K562 (cell line): ENCODE measurements around the gene TTC33. TPM values are rescaled to one million over a fixed set of nuclear protein-coding genes. Genes with fewer than 3 reads are reported as not detected.

Experiments used
- ATAC-seq: fragments of 200-7000 bp; cut with Tn5 transposase; 3 replicates; pipeline ENCODE4 v1.9.1; 2020; ENCODE audit warnings: moderate library complexity
- BruUV-seq: library from RNA; stranded (reverse); fragments of 400-500 nt; replicated peaks from 2 replicates; lab custom pipeline; 2021; lab: Mats Ljungman, UMichigan
- CTCF ChIA-PET: fragments of 300-600 bp; formaldehyde crosslinking; extraction: SDS; loops from one replicate; lab custom pipeline; 2021; ENCODE audit warnings: low intra/inter-chr PET ratio; lab: Yijun Ruan, JAX
- POLR2A ChIA-PET: fragments of 300-600, 350-650 bp; sonication (Branson Sonifier 250); formaldehyde crosslinking; extraction: SDS; loops from one replicate; lab custom pipeline; 2021; ENCODE audit warnings: antibody characterized with exemption, inconsistent platforms; lab: Yijun Ruan, JAX
- DNase-seq, 4 experiments: peaks; one replicate each; pipeline versions ENCODE4 v3.0.0 to v3.0.0-alpha.2; 2011 to 2018; ENCODE audit warnings: low spot score in 3 of 4, mixed read lengths in 3 of 4; ENCODE audit errors: extremely low read depth in 1 of 4
- FAIRE-seq: peaks from 2 replicates; lab custom pipeline; 2011; peaks lifted over from hg19 to GRCh38; lab: Jason Lieb, UNC
- H2AFZ ChIP-seq: 2 replicates; pipeline ENCODE4 v1.6.0; 2011; ENCODE audit warnings: low read depth, low read length, control low read depth, inconsistent platforms
- H3K27ac ChIP-seq: fragments of 200-600 bp; 3 replicates; pipeline ENCODE4 v1.8.0; 2011; ENCODE audit warnings: low read depth, mild to moderate bottlenecking, control low read depth, inconsistent platforms, low read length, moderate library complexity, mixed read lengths; ENCODE audit errors: extremely low read depth
- H3K27me3 ChIP-seq, 2 experiments: fragments of 300-600 bp in 1 of 2; 2 replicates in 1 of 2; 3 replicates in 1 of 2; pipeline versions ENCODE4 v1.6.0 to v1.8.0; 2011; ENCODE audit warnings: inconsistent platforms in 2 of 2, low read length in 2 of 2, mild to moderate bottlenecking in 1 of 2, mixed read lengths in 1 of 2, moderate library complexity in 1 of 2; ENCODE audit not compliant: control insufficient read depth in 2 of 2, insufficient read depth in 2 of 2
- H3K36me3 ChIP-seq: fragments of 300-600 bp; 3 replicates; pipeline ENCODE4 v1.8.0; 2011; ENCODE audit warnings: mild to moderate bottlenecking, low read length, inconsistent platforms; ENCODE audit not compliant: control insufficient read depth, insufficient read depth
- H3K4me1 ChIP-seq, 2 experiments: fragments of 200-600 bp in 1 of 2; replicated peaks in 1 of 2; 2 replicates in 1 of 2; 3 replicates in 1 of 2; pipeline versions ENCODE4 v1.5.1 to v1.8.0; 2011; ENCODE audit warnings: inconsistent platforms in 2 of 2, low read length in 2 of 2, mild to moderate bottlenecking in 1 of 2, mixed read lengths in 1 of 2, moderate library complexity in 1 of 2; ENCODE audit not compliant: control insufficient read depth in 2 of 2, insufficient read depth in 2 of 2
- H3K4me2 ChIP-seq: 2 replicates; pipeline ENCODE4 v1.6.1; 2011; ENCODE audit warnings: low read length, control low read depth, inconsistent platforms, mixed read lengths; ENCODE audit not compliant: insufficient read depth
- H3K4me3 ChIP-seq: fragments of 200-600 bp; sonication (generic), shearing (Covaris generic); 2 replicates; pipeline ENCODE4 v1.5.1; 2016; ENCODE audit warnings: control low read depth, inconsistent platforms
- H3K79me2 ChIP-seq: fragments of 200-600 bp; 3 replicates; pipeline ENCODE4 v1.8.0; 2011; ENCODE audit warnings: low read length, inconsistent platforms; ENCODE audit not compliant: control insufficient read depth, insufficient read depth
- H3K9ac ChIP-seq, 2 experiments: 2 replicates each; pipeline versions ENCODE4 v1.6.0 to v1.6.1; 2011; ENCODE audit warnings: low read depth in 2 of 2, low read length in 2 of 2, control low read depth in 1 of 2, inconsistent platforms in 1 of 2, mild to moderate bottlenecking in 1 of 2, mixed read lengths in 1 of 2; ENCODE audit not compliant: insufficient read depth in 1 of 2
- H3K9me1 ChIP-seq: one replicate; pipeline ENCODE4 v1.6.0; 2011; ENCODE audit warnings: inconsistent platforms, mild to moderate bottlenecking, low read length, moderate library complexity; ENCODE audit not compliant: control insufficient read depth, insufficient read depth
- H3K9me3 ChIP-seq: replicated peaks from 2 replicates; pipeline ENCODE4 v1.5.1; 2011; ENCODE audit warnings: low read depth, low read length, inconsistent platforms; ENCODE audit not compliant: control insufficient read depth, insufficient read depth
- H4K20me1 ChIP-seq: replicated peaks from 2 replicates; pipeline ENCODE4 v1.6.1; 2011; ENCODE audit warnings: low read length, inconsistent platforms, mixed read lengths; ENCODE audit not compliant: control insufficient read depth, insufficient read depth
- CHD1 ChIP-seq: fragments of 200-600 bp; sonication (generic); IDR thresholded peaks from one replicate; pipeline ENCODE4 v1.6.1; 2012; ENCODE audit warnings: mild to moderate bottlenecking, moderate library complexity, low read length, inconsistent platforms
- COPS2 ChIP-seq: fragments of 450-650 bp; conservative IDR thresholded peaks from 2 replicates; pipeline ENCODE4 v1.6.1; 2016; ENCODE audit warnings: mild to moderate bottlenecking, moderate library complexity
- CSDE1 ChIP-seq, 2 experiments: fragments of 450-650 bp; IDR thresholded peaks; 2 replicates each; pipeline ENCODE4 v1.6.1; 2016; ENCODE audit warnings: mild to moderate bottlenecking in 1 of 2
- KLF16 ChIP-seq: IDR thresholded peaks from 2 replicates; pipeline ENCODE4 v1.6.1; 2016; ENCODE audit warnings: antibody characterized with exemption
- MAFF ChIP-seq: IDR thresholded peaks from 2 replicates; pipeline ENCODE4 v1.6.1; 2012; ENCODE audit warnings: low read length, improper control_type of control experiment
- MAFK ChIP-seq: IDR thresholded peaks from 2 replicates; pipeline ENCODE4 v1.6.1; 2011; ENCODE audit warnings: low read length, improper control_type of control experiment
- NCOA1 ChIP-seq: fragments of 450-650 bp; IDR thresholded peaks from 2 replicates; pipeline ENCODE4 v1.6.1; 2016; ENCODE audit warnings: low read depth
- SIN3A ChIP-seq, 2 experiments: fragments of 150-350 bp in 1 of 2; IDR thresholded peaks; 2 replicates each; pipeline ENCODE4 v1.6.1; 2011 to 2016; ENCODE audit warnings: borderline replicate concordance in 2 of 2, low read depth in 2 of 2, low read length in 2 of 2, mild to moderate bottlenecking in 2 of 2, moderate library complexity in 2 of 2; ENCODE audit not compliant: control insufficient read depth in 1 of 2
- SIX5 ChIP-seq, 2 experiments: IDR thresholded peaks; 2 replicates each; pipeline ENCODE4 v1.6.1; 2011; ENCODE audit warnings: low read length in 2 of 2, borderline replicate concordance in 1 of 2, low read depth in 1 of 2, mild to moderate bottlenecking in 1 of 2, moderate library complexity in 1 of 2; ENCODE audit not compliant: insufficient read depth in 1 of 2
- SMARCA5 ChIP-seq: fragments of 450-650 bp; IDR thresholded peaks from 2 replicates; pipeline ENCODE4 v1.6.1; 2016
- TCFL5 ChIP-seq: fragments of 250-450 bp; sonication (Bioruptor Pico); conservative IDR thresholded peaks from 2 replicates; pipeline ENCODE4 v1.6.1; 2021; ENCODE audit warnings: mild to moderate bottlenecking, moderate library complexity, matching md5 sums
- WGBS: fragments of 100-300 bp; shearing (Covaris generic); methylation state at CpG from one replicate; pipeline ENCODE4 v1.1.6; 2016; ENCODE audit warnings: low coverage, mixed read lengths; ENCODE audit not compliant: insufficient coverage; ENCODE audit errors: missing lambda C conversion rate; 5-methylcytosine and 5-hydroxymethylcytosine counted together
- in situ Hi-C: fragments of 300-500 bp; cut with MboI; formaldehyde crosslinking; loops from 4 replicates; pipeline ENCODE4 v1.15.0; 2018; ENCODE audit warnings: inconsistent platforms, mixed read lengths
- intact Hi-C: fragments of 100-400 bp; cut with micrococcal nuclease; formaldehyde crosslinking; loops from 2 replicates; pipeline ENCODE4 v1.14.2; 2022
- polyA plus RNA-seq, 8 experiments: library from polyadenylated mRNA; depleted of rRNA in 4 of 8; stranded (reverse) in 5 of 8; unstranded in 3 of 8; fragments of >200 nt; fragmentation: Nextera tagmentation in 2 of 8; fragmentation: Illumina TruSeq in 1 of 8; extraction: Ambion mirVana in 2 of 8; extraction: Trizol in 1 of 8; gene quantifications; 2 replicates each; pipeline versions ENCODE4 v1.2.1 to v1.2.3, GENCODE V29; 2011 to 2014; ENCODE audit warnings: inconsistent platforms in 1 of 8, missing spikeins in 1 of 8
- total RNA-seq, 7 experiments: library from RNA; depleted of rRNA in 6 of 7; stranded (reverse); fragments of >200 nt in 6 of 7; fragmentation: Illumina TruSeq in 2 of 7; extraction: Trizol in 2 of 7; gene quantifications; 2 replicates each; pipeline versions ENCODE4 v1.2.1 to v1.2.3, GENCODE V29; 2011 to 2021; ENCODE audit warnings: low replicate concordance in 1 of 7
- TF ChIP-seq, protein P1 (sequence below): sonication (generic); formaldehyde crosslinking; IDR thresholded peaks from 2 replicates; pipeline ENCODE4 v1.8.1; 2023; ENCODE audit warnings: missing genetic modification reagents, mild to moderate bottlenecking, borderline replicate concordance
- TF ChIP-seq, protein P2 (sequence below): sonication (generic); formaldehyde crosslinking; IDR thresholded peaks from 2 replicates; pipeline ENCODE4 v1.8.1; 2022; ENCODE audit warnings: missing genetic modification reagents
- TF ChIP-seq, protein P3 (sequence below): fragments of 450-650 bp; formaldehyde crosslinking; IDR thresholded peaks from 2 replicates; pipeline ENCODE4 v1.4.0; 2020; ENCODE audit warnings: mild to moderate bottlenecking, moderate library complexity

Gene TTC33
- total and polyA plus RNA-seq, 9 of the 15 experiments (the other 6 are each of a cell fraction or from before 2014, with no cell fraction given) = 11.5 to 24.9 (median 21.1) TPM

DNA sequence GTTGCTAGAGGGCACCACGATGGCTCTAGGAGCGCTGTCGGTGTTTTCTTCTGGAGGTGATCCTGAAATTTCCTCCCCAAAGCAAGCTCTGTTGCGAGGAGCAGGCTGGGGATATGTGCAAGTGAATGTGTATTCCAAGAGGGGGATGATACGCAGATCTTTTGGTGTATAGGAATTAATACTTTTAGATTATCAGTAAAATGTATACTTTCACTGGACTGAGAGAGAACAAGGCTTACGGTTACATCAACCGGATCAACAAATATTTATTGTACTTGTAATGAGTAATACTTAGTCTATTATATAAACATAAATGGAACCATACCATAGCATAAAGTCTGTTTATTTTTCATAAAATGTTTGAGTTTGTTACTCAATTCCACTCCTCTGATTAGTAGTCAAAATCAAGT, 43.0 kb upstream of the TTC33 start:
- ATAC-seq = peak; percentile 57
- peak overlapping the region; percentile 84 for H3K4me2 ChIP-seq
- H2AFZ ChIP-seq = peak overlapping the region; percentile 92
- peak overlapping the region; percentile 70 for H3K27ac ChIP-seq
- peaks cover 4% of the 10 kb centered on the region for H4K20me1 ChIP-seq
- ChIA-PET POLR2A (interaction anchor here (0.6 to 1.7 kb wide), 8 partner anchors 9 to 97 kb away, joined by 3 to 8 read pairs (median 4); no protein-coding TSS in a partner anchor), CTCF (interaction anchor here (0.6 to 1.8 kb wide), 2 partner anchors 81 to 1057 kb away, joined by 3 read pairs; no protein-coding TSS in a partner anchor)
- peaks cover 31 to 38% of the 10 kb centered on the region in 2 experiments for H3K4me1 ChIP-seq
- peak overlapping the region; percentile 72 to 92 for H3K9ac ChIP-seq
- no TSS peak for BruUV-seq
- intact Hi-C loops (loop anchor here (1.0 kb wide), 2 partner anchors 36 to 43 kb away; partner anchors contain the start of gene RPL37), in situ Hi-C loops (no loop called here)
- DNase-seq = no peak
- no peaks in the 10 kb centered on the region for H3K9me1 ChIP-seq
- 0% methylated on average over 7 of the region's 7 CpGs for WGBS
- FAIRE-seq = peak; percentile 51
- H3K27me3 ChIP-seq = no peaks in the 10 kb centered on the region
- no peaks in the 10 kb centered on the region for H3K9me3 ChIP-seq
- peaks cover 16% of the 10 kb centered on the region; the same call in 2 of the 3 replicates for H3K36me3 ChIP-seq
- peak overlapping the region; percentile 94 for H3K4me3 ChIP-seq
- H3K79me2 ChIP-seq = peaks cover 62% of the 10 kb centered on the region
- TF ChIP-seq KLF16 = no peak
- no peak for TF ChIP-seq TCFL5 (CRISPR knock-in tag)
- TF ChIP-seq, protein P1, sequence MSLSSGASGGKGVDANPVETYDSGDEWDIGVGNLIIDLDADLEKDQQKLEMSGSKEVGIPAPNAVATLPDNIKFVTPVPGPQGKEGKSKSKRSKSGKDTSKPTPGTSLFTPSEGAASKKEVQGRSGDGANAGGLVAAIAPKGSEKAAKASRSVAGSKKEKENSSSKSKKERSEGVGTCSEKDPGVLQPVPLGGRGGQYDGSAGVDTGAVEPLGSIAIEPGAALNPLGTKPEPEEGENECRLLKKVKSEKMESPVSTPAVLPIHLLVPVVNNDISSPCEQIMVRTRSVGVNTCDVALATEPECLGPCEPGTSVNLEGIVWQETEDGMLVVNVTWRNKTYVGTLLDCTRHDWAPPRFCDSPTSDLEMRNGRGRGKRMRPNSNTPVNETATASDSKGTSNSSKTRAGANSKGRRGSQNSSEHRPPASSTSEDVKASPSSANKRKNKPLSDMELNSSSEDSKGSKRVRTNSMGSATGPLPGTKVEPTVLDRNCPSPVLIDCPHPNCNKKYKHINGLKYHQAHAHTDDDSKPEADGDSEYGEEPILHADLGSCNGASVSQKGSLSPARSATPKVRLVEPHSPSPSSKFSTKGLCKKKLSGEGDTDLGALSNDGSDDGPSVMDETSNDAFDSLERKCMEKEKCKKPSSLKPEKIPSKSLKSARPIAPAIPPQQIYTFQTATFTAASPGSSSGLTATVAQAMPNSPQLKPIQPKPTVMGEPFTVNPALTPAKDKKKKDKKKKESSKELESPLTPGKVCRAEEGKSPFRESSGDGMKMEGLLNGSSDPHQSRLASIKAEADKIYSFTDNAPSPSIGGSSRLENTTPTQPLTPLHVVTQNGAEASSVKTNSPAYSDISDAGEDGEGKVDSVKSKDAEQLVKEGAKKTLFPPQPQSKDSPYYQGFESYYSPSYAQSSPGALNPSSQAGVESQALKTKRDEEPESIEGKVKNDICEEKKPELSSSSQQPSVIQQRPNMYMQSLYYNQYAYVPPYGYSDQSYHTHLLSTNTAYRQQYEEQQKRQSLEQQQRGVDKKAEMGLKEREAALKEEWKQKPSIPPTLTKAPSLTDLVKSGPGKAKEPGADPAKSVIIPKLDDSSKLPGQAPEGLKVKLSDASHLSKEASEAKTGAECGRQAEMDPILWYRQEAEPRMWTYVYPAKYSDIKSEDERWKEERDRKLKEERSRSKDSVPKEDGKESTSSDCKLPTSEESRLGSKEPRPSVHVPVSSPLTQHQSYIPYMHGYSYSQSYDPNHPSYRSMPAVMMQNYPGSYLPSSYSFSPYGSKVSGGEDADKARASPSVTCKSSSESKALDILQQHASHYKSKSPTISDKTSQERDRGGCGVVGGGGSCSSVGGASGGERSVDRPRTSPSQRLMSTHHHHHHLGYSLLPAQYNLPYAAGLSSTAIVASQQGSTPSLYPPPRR (CRISPR knock-in tag) = no peak
- no peak for TF ChIP-seq SMARCA5
- 0 out of 4 replicates have a peak, but pooled peaks of 1 of the 2 experiments have one; percentile 3 for TF ChIP-seq SIX5 (IDR thresholded peaks at IDR 0.05; ENCODE audit: borderline replicate concordance in 1 of 2, insufficient read depth in 1 of 2, low read depth in 1 of 2, low read length in 2 of 2)
- 0 out of 4 replicates have a peak, but pooled peaks of 1 of the 2 experiments have one; percentile 34 for TF ChIP-seq CSDE1 (IDR thresholded peaks at IDR 0.05)
- TF ChIP-seq CHD1 = peak; percentile 7
- peak; percentile 8; the same call in 1 of the 2 replicates for TF ChIP-seq MAFK
- no peak for TF ChIP-seq COPS2
- TF ChIP-seq SIN3A (IDR thresholded peaks at IDR 0.05; ENCODE audit: borderline replicate concordance in 2 of 2, control insufficient read depth in 1 of 2, low read depth in 2 of 2, low read length in 2 of 2) = peak in 1 of 2 experiments; percentile 61; a peak in 1 of 4 replicates
- no peak for TF ChIP-seq MAFF
- TF ChIP-seq NCOA1 = no peak
- TF ChIP-seq, protein P2, sequence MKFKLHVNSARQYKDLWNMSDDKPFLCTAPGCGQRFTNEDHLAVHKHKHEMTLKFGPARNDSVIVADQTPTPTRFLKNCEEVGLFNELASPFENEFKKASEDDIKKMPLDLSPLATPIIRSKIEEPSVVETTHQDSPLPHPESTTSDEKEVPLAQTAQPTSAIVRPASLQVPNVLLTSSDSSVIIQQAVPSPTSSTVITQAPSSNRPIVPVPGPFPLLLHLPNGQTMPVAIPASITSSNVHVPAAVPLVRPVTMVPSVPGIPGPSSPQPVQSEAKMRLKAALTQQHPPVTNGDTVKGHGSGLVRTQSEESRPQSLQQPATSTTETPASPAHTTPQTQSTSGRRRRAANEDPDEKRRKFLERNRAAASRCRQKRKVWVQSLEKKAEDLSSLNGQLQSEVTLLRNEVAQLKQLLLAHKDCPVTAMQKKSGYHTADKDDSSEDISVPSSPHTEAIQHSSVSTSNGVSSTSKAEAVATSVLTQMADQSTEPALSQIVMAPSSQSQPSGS (CRISPR knock-in tag) = no peak
- TF ChIP-seq, protein P3, sequence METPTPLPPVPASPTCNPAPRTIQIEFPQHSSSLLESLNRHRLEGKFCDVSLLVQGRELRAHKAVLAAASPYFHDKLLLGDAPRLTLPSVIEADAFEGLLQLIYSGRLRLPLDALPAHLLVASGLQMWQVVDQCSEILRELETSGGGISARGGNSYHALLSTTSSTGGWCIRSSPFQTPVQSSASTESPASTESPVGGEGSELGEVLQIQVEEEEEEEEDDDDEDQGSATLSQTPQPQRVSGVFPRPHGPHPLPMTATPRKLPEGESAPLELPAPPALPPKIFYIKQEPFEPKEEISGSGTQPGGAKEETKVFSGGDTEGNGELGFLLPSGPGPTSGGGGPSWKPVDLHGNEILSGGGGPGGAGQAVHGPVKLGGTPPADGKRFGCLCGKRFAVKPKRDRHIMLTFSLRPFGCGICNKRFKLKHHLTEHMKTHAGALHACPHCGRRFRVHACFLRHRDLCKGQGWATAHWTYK (CRISPR knock-in tag) = no peak
